Body of pancreas (tissue), 4 donors: ENCODE data around the gene SMIM12. TPM values are rescaled to one million over a fixed set of nuclear protein-coding genes. Genes with fewer than 3 reads are reported as not detected.

ENCODE experiments used
- ATAC-seq: fragments of 150-250 bp; one replicate; pipeline ENCODE4 v1.9.1; 2016
- DNase-seq, 4 donors: peaks; one replicate each; pipeline ENCODE4 v3.0.0-alpha.2; 2019
- H3K27ac ChIP-seq, 4 donors: fragments of 200-600 bp; sonication (generic); 1 replicate in 3 of 4; 2 replicates in 1 of 4; pipeline versions ENCODE4 v1.5.1 to v1.6.1; 2016 to 2019; ENCODE audit warnings: mild to moderate bottlenecking in 1 of 4, mixed read lengths in 1 of 4, moderate library complexity in 1 of 4
- H3K27me3 ChIP-seq, 2 donors: fragments of 200-600 bp; sonication (generic); one replicate each; pipeline ENCODE4 v1.6.0; 2016; ENCODE audit warnings: mild to moderate bottlenecking in 1 of 2
- H3K36me3 ChIP-seq, 2 donors: fragments of 200-600 bp; sonication (generic); replicated peaks in 1 of 2; 2 replicates each; pipeline ENCODE4 v1.5.1; 2016; ENCODE audit warnings: low read depth in 2 of 2; ENCODE audit not compliant: insufficient read depth in 1 of 2
- H3K4me1 ChIP-seq: fragments of 200-600 bp; sonication (generic); one replicate; pipeline ENCODE4 v1.6.0; 2016
- H3K4me3 ChIP-seq, 2 donors: fragments of 200-600 bp; sonication (generic); 1 replicate in 1 of 2; 2 replicates in 1 of 2; pipeline ENCODE4 v1.5.1; 2016 to 2019
- H3K9me3 ChIP-seq, 3 donors: fragments of 200-600 bp; sonication (generic); 1 replicate in 2 of 3; 2 replicates in 1 of 3; pipeline ENCODE4 v1.5.1; 2016
- CTCF ChIP-seq, 7 experiments: fragments of 450-650 bp in 4 of 7; fragments of 200-600 bp in 3 of 7; sonication (generic) in 3 of 7; IDR thresholded peaks; one replicate each; pipeline ENCODE4 v1.5.1; 2016 to 2019; ENCODE audit warnings: antibody characterized with exemption in 7 of 7
- POLR2A ChIP-seq, 3 donors: fragments of 450-650 bp; IDR thresholded peaks; one replicate each; pipeline ENCODE4 v1.6.1; 2016; ENCODE audit warnings: antibody characterized with exemption in 3 of 3, mild to moderate bottlenecking in 2 of 3
- WGBS, 2 donors: methylation state at CpG; one replicate each; pipeline ENCODE4 v1.1.5; 2017; 5-methylcytosine and 5-hydroxymethylcytosine counted together
- intact Hi-C: fragments of 100-400 bp; cut with DNase I; formaldehyde crosslinking; loops from one replicate; pipeline ENCODE4 v1.15.1; 2023
- total RNA-seq, 2 donors: library from RNA; depleted of rRNA; stranded (reverse); fragments of >200 nt; gene quantifications; one replicate each; pipeline ENCODE4 v1.1.0, GENCODE V29; 2016

The SMIM12 gene
- total RNA-seq, 2 donors from 2014 or later, result 7.8 to 22.1 TPM

GRCh38 chr1:34889705-34890104 is 30.2 kb upstream of the SMIM12 start:
- no peaks in the 10 kb centered on the region for H3K9me3 ChIP-seq
- peaks cover 0 to 12% of the 10 kb centered on the region in 2 donors for H3K27me3 ChIP-seq
- DNase-seq, result no peak
- no peak overlapping the region for H3K27ac ChIP-seq
- no peak overlapping the region for H3K4me3 ChIP-seq
- no peak for TF ChIP-seq CTCF (IDR thresholded peaks at IDR 0.05)
- TF ChIP-seq POLR2A (IDR thresholded peaks at IDR 0.05), result no peak
- ATAC-seq, result no peak
- peaks cover 12% of the 10 kb centered on the region for H3K4me1 ChIP-seq
- H3K36me3 ChIP-seq, result no peaks in the 10 kb centered on the region
- WGBS, 2 donors, result 49 to 54% methylated on average over 4 of the region's 4 CpGs
- intact Hi-C loops, result no loop called here

- WGBS, 2 donors, result 90 to 91% methylated on average over 4 of the region's 4 CpGs
- ATAC-seq, result no peak
- peaks cover 0 to 12% of the 10 kb centered on the region in 2 donors for H3K27me3 ChIP-seq
Measured at GRCh38 chr1:34887593-34887992, 28.0 kb upstream of the SMIM12 start.

GRCh38 chr1:34885405-34886247 is 26.1 kb upstream of the SMIM12 start:
- no peak overlapping the region for H3K4me3 ChIP-seq

More at GRCh38 chr1:34887593-34887992, 28.0 kb upstream of the SMIM12 start:
- Histone ChIP-seq H3K36me3 (no peaks in the 10 kb centered on the region), H3K9me3 (no peaks in the 10 kb centered on the region), H3K4me3 (no peak overlapping the region), H3K4me1 (peaks cover 12% of the 10 kb centered on the region), H3K27ac (no peak overlapping the region)
- DNase-seq, result no peak
- no peak for TF ChIP-seq CTCF (IDR thresholded peaks at IDR 0.05)
- no peak for TF ChIP-seq POLR2A (IDR thresholded peaks at IDR 0.05)
- intact Hi-C loops, result no loop called here

GRCh38 chr1:34884961-34885360 is 25.4 kb upstream of the SMIM12 start:
- intact Hi-C loops, result no loop called here
- Histone ChIP-seq H3K4me3 (no peak overlapping the region), H3K36me3 (no peaks in the 10 kb centered on the region), H3K9me3 (peaks cover 0 to 2% (median 0%) of the 10 kb centered on the region in 3 donors), H3K4me1 (peaks cover 12% of the 10 kb centered on the region), H3K27ac (no peak overlapping the region), H3K27me3 (peaks cover 0 to 12% of the 10 kb centered on the region in 2 donors)
- peak in 2 of 7 experiments; percentile 5 to 12 for TF ChIP-seq CTCF (IDR thresholded peaks at IDR 0.05)
- TF ChIP-seq POLR2A (IDR thresholded peaks at IDR 0.05), result no peak
- DNase-seq, result peak in 1 of 4 donors; percentile 26
- WGBS, 2 donors, result 22 to 43% methylated on average over 13 to 19 of the region's 19 CpGs
- ATAC-seq, result no peak

More at GRCh38 chr1:34885405-34886247, 26.1 kb upstream of the SMIM12 start:
- Histone ChIP-seq H3K36me3 (no peaks in the 10 kb centered on the region), H3K27ac (no peak overlapping the region), H3K4me1 (peaks cover 12% of the 10 kb centered on the region), H3K9me3 (peaks cover 0 to 2% (median 0%) of the 10 kb centered on the region in 3 donors), H3K27me3 (peaks cover 0 to 12% of the 10 kb centered on the region in 2 donors)
- DNase-seq (peak; percentile 31 to 45 (median 33)), ATAC-seq (peak; percentile 18)
- TF ChIP-seq POLR2A (IDR thresholded peaks at IDR 0.05) (no peak), CTCF (IDR thresholded peaks at IDR 0.05) (no peak)
- intact Hi-C loops, result no loop called here
- WGBS, 2 donors, result 6 to 28% methylated on average over 15 to 80 of the region's 80 CpGs
